ENCODE data around the gene PPP1R9B. TPM values are rescaled to one million over a fixed set of nuclear protein-coding genes. Genes with fewer than 3 reads are reported as not detected.

PPP1R9B gene
- total RNA-seq, 1 experiment from 2014 or later = 23.0 TPM

DNA sequence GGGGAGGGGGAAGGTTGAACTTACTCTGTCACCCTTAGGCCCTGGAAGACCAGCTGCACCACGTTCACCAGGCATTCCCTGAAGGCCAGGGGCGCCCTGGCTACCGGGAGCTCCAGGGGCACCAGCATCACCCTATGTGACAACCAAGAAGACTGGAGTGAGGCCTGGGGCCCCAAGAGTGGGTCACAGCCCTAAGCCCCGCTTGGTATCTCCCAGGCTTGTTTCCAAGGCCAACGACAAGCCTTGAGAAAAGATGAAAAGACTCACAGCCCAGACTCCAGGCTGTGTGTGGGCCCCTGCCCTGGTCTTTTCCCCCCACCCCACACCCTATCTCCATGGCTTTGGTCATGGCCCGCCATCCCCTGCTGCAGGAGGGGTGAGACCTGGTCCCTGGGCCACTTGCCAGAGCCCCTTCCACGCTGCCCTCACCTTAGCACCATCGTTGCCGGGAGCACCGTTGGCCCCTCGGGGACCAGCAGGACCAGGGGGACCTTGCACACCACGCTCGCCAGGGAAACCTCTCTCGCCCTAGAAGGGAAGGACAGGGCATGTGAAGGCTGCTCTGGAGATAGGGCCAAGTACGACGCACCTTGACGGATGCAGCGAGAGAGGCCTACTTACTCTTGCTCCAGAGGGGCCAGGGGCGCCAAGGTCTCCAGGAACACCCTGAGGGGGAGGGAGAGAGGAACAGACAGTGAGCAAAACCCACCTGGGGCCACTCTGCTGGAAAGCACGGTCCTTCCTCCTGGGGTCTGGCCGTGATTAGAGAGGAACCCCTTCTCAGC lies 41.1 kb upstream of the PPP1R9B start:
- H3K23me2 ChIP-seq (ENCODE audit: insufficient read length, low read depth, low read length, poor library complexity, severe bottlenecking) = no peaks in the 10 kb centered on the region
- no peak overlapping the region for H4K8ac ChIP-seq (replicated peaks; ENCODE audit: insufficient read length, low read depth, low read length)
- no peak overlapping the region for H3K14ac ChIP-seq (ENCODE audit: insufficient read depth, low read length)
- no CpG with 5 or more reads among the region's 21 CpGs for whole genome bisulfite sequencing (ENCODE audit: extremely low coverage, insufficient read length, low lambda C conversion rate)
- H3K79me1 ChIP-seq (ENCODE audit: insufficient read depth, low read depth, low read length, poor library complexity, severe bottlenecking) = no peaks in the 10 kb centered on the region
- H4K91ac ChIP-seq (ENCODE audit: insufficient read length, low read depth, low read length) = no peak overlapping the region
- no peak overlapping the region for H2BK12ac ChIP-seq (ENCODE audit: insufficient read length, low read depth, low read length)
- H3K4me2 ChIP-seq (ENCODE audit: insufficient read depth, insufficient read length, low read length) = no peak overlapping the region
- H2AFZ ChIP-seq (ENCODE audit: low read length) = no peak overlapping the region
- H3K27me3 Mint-ChIP-seq (ENCODE audit: low read depth) = no peaks in the 10 kb centered on the region
- peaks cover 5 to 81% (median 72%) of the 10 kb centered on the region in 3 experiments; a peak in 6 of 7 replicates for H3K36me3 Mint-ChIP-seq (ENCODE audit: insufficient read depth in 1 of 3, low read depth in 3 of 3)
- no peak overlapping the region for H2BK15ac ChIP-seq (ENCODE audit: low read depth, low read length)
- no peaks in the 10 kb centered on the region for H4K20me1 ChIP-seq (ENCODE audit: control insufficient read depth, insufficient read depth, insufficient read length)
- no peaks in the 10 kb centered on the region for H3K4me1 Mint-ChIP-seq
- no peak overlapping the region for H3K9ac ChIP-seq (ENCODE audit: extremely low read depth, insufficient read length, low read length)
- no peak overlapping the region for H4K5ac ChIP-seq (ENCODE audit: insufficient read length, low read depth, low read length)
- H2BK120ac ChIP-seq (ENCODE audit: low read depth, low read length, poor library complexity, severe bottlenecking) = no peak overlapping the region
- no peak overlapping the region for H2BK5ac ChIP-seq (ENCODE audit: insufficient read length, low read length)
- no peaks in the 10 kb centered on the region for H3K9me3 ChIP-seq (ENCODE audit: control insufficient read depth, low read depth, low read length)
- TF ChIP-seq, protein P1, sequence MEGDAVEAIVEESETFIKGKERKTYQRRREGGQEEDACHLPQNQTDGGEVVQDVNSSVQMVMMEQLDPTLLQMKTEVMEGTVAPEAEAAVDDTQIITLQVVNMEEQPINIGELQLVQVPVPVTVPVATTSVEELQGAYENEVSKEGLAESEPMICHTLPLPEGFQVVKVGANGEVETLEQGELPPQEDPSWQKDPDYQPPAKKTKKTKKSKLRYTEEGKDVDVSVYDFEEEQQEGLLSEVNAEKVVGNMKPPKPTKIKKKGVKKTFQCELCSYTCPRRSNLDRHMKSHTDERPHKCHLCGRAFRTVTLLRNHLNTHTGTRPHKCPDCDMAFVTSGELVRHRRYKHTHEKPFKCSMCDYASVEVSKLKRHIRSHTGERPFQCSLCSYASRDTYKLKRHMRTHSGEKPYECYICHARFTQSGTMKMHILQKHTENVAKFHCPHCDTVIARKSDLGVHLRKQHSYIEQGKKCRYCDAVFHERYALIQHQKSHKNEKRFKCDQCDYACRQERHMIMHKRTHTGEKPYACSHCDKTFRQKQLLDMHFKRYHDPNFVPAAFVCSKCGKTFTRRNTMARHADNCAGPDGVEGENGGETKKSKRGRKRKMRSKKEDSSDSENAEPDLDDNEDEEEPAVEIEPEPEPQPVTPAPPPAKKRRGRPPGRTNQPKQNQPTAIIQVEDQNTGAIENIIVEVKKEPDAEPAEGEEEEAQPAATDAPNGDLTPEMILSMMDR (conservative IDR thresholded peaks at IDR 0.05) = no peak
- no peak for DNase-seq
- no peak overlapping the region for H3T11ph ChIP-seq (ENCODE audit: low read length)
- H3K9me3 Mint-ChIP-seq = no peaks in the 10 kb centered on the region
- no peak overlapping the region for H3K18ac ChIP-seq (ENCODE audit: insufficient read length, low read depth, low read length)
- H3K23ac ChIP-seq (ENCODE audit: insufficient read length, low read depth, low read length) = no peak overlapping the region
- no peak overlapping the region for H3K4ac ChIP-seq (ENCODE audit: low read depth, low read length)
- no peaks in the 10 kb centered on the region for H3K4me1 ChIP-seq (ENCODE audit: insufficient read depth, low read length)
- no peak overlapping the region for H2AK5ac ChIP-seq (ENCODE audit: insufficient read length, low read length)
- H3K27ac Mint-ChIP-seq = no peak overlapping the region
- no peaks in the 10 kb centered on the region for H3K79me2 ChIP-seq (ENCODE audit: insufficient read depth, low read length)
- H2BK20ac ChIP-seq (ENCODE audit: low read depth, low read length, poor library complexity, severe bottlenecking) = no peak overlapping the region
- H3K27me3 ChIP-seq (ENCODE audit: insufficient read depth, low read length) = no peaks in the 10 kb centered on the region
- no peak overlapping the region for H3K4me3 Mint-ChIP-seq
- H3K27ac ChIP-seq (ENCODE audit: insufficient read length, low read depth, low read length) = no peak overlapping the region
- H3K56ac ChIP-seq (ENCODE audit: insufficient read length, low read depth, low read length) = no peak overlapping the region
